ENCODE measurements around the gene ALDH1L1. TPM values are rescaled to one million over a fixed set of nuclear protein-coding genes. Genes with fewer than 3 reads are reported as not detected.

ALDH1L1 gene
- total and polyA plus RNA-seq, 9 of the 15 experiments (the other 6 are each of a cell fraction or from before 2014, with no cell fraction given): 0.06 to 1.9 (median 0.57) TPM; not detected in 1

DNA sequence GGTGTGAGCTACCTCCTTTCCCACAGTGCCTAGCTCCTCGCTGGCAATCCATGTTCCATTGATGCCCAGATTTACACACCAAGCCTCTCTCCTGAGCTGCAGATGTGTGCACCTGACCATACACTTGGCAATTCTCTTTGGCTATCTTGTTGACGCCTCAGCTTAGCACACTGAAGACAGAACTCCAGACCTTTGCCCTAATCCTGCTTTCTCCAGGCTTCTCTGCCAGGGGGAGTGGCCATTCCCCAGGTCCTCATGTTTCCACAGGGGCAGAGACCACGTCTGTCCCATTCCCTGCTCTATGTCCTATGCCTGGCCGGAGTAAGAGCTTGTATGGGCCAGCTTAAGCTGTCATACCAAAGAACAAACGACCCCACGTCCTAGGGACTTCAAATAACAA lies 30.2 kb upstream of the ALDH1L1 start:
- Histone ChIP-seq H3K4me3 (no peak overlapping the region), H3K79me2 (ENCODE audit: control insufficient read depth, insufficient read depth, low read length) (no peaks in the 10 kb centered on the region), H3K4me2 (ENCODE audit: insufficient read depth, low read length) (no peak overlapping the region), H2AFZ (ENCODE audit: low read depth, low read length) (no peak overlapping the region), H4K20me1 (replicated peaks; ENCODE audit: control insufficient read depth, insufficient read depth, low read length) (no peaks in the 10 kb centered on the region), H3K4me1 (replicated peaks in 1 of 2; ENCODE audit: control insufficient read depth in 2 of 2, insufficient read depth in 2 of 2, low read length in 2 of 2) (peaks cover 0 to 10% of the 10 kb centered on the region in 2 experiments; a peak in 2 of 5 replicates), H3K36me3 (ENCODE audit: control insufficient read depth, insufficient read depth, low read length) (no peaks in the 10 kb centered on the region), H3K27ac (ENCODE audit: extremely low read depth, low read depth, low read length) (no peak overlapping the region), H3K9ac (ENCODE audit: insufficient read depth in 1 of 2, low read depth in 2 of 2, low read length in 2 of 2) (no peak overlapping the region), H3K9me3 (replicated peaks; ENCODE audit: control insufficient read depth, insufficient read depth, low read depth, low read length) (no peaks in the 10 kb centered on the region), H3K27me3 (ENCODE audit: control insufficient read depth in 2 of 2, insufficient read depth in 2 of 2, low read length in 2 of 2) (peaks cover 0 to 36% of the 10 kb centered on the region in 2 experiments; a peak in 3 of 5 replicates), H3K9me1 (ENCODE audit: control insufficient read depth, insufficient read depth, low read length) (no peaks in the 10 kb centered on the region)
- ChIA-PET CTCF (ENCODE audit: low intra/inter-chr PET ratio) (no interaction called here), POLR2A (no interaction called here)
- in situ Hi-C loops (cut with MboI): no loop called here
- intact Hi-C loops (cut with micrococcal nuclease): no loop called here
- ATAC-seq: no peak
- no peak for DNase-seq (ENCODE audit: extremely low read depth in 1 of 4, low spot score in 3 of 4)
- no peak for TF ChIP-seq THRAP3 (IDR thresholded peaks at IDR 0.05; ENCODE audit: borderline replicate concordance)
- no peak for TF ChIP-seq RBM39 (optimal IDR thresholded peaks at IDR 0.05; ENCODE audit: low read depth, low read length)
- no peak for TF ChIP-seq ZNF511 (CRISPR knock-in tag; IDR thresholded peaks at IDR 0.05)
- no peak for TF ChIP-seq PTTG1 (tag; IDR thresholded peaks at IDR 0.05; ENCODE audit: low read depth)
- TF ChIP-seq BRD4 (IDR thresholded peaks at IDR 0.05): no peak
- no peak for TF ChIP-seq CEBPB (tag; IDR thresholded peaks at IDR 0.05)
- no peak for TF ChIP-seq MAFG (tag; conservative IDR thresholded peaks at IDR 0.05)
- no peak for TF ChIP-seq MNT (conservative IDR thresholded peaks at IDR 0.05)
- no peak for TF ChIP-seq NCOR1 (IDR thresholded peaks at IDR 0.05)
- TF ChIP-seq ZNF644 (tag; IDR thresholded peaks at IDR 0.05; ENCODE audit: low read depth): no peak
- no peak for TF ChIP-seq SP1 (CRISPR knock-in tag; IDR thresholded peaks at IDR 0.05)
- no peak for TF ChIP-seq RBM22 (IDR thresholded peaks at IDR 0.05; ENCODE audit: low read depth, low read length, poor library complexity, severe bottlenecking)
- 2% methylated on average over 6 of the region's 6 CpGs for WGBS (ENCODE audit: insufficient coverage, low coverage, missing lambda C conversion rate)
- no peak for FAIRE-seq
- no TSS peak for BruUV-seq (replicated peaks)
